A549 (cell line): ENCODE data around the gene PDCL2.
"Not testable (repeated sequence)": the region's sequence is repeated elsewhere in the genome, so short reads cannot be mapped to it uniquely, and the experiment has no call there.

Experiments
- BCL3 ChIP-seq: fragments of >200 bp; sonication (Bioruptor Twin); formaldehyde crosslinking; IDR thresholded peaks from 3 replicates; pipeline ENCODE4 v1.6.1; 2016
- BHLHE40 ChIP-seq: IDR thresholded peaks from 2 replicates; pipeline ENCODE4 v1.6.1; 2012; ENCODE audit warnings: low read depth, low read length, inconsistent platforms
- EHMT2 ChIP-seq: fragments of 200-600 bp; sonication (generic); IDR thresholded peaks from 2 replicates; pipeline ENCODE4 v1.6.1; 2016; ENCODE audit warnings: antibody characterized with exemption, low read depth, mild to moderate bottlenecking, moderate library complexity
- EP300 ChIP-seq, 2 experiments: fragments of >200 bp; sonication (Bioruptor Twin); formaldehyde crosslinking; IDR thresholded peaks; 2 replicates in 1 of 2; 3 replicates in 1 of 2; pipeline ENCODE4 v1.6.1; 2016 to 2017
- JUN ChIP-seq, 2 experiments: fragments of >200 bp; sonication (Bioruptor Twin); formaldehyde crosslinking; IDR thresholded peaks; 2 replicates in 1 of 2; 3 replicates in 1 of 2; pipeline ENCODE4 v1.6.1; 2016 to 2017
- KDM1A ChIP-seq: fragments of 200-600 bp; sonication (generic); IDR thresholded peaks from 2 replicates; pipeline ENCODE4 v1.6.1; 2016; ENCODE audit warnings: low read depth, mild to moderate bottlenecking
- KDM5A ChIP-seq: fragments of 200-600 bp; sonication (generic); IDR thresholded peaks from 2 replicates; pipeline ENCODE4 v1.6.1; 2016; ENCODE audit warnings: antibody characterized with exemption, mild to moderate bottlenecking
- MYC ChIP-seq: IDR thresholded peaks from 2 replicates; pipeline ENCODE4 v1.6.1; 2012; ENCODE audit warnings: mild to moderate bottlenecking, inconsistent platforms, low read length, improper control_type of control experiment, borderline replicate concordance
- POLR2A ChIP-seq: IDR thresholded peaks from 2 replicates; pipeline ENCODE4 v1.6.1; 2012; ENCODE audit warnings: mild to moderate bottlenecking, low read length
- RCOR1 ChIP-seq: fragments of 150-350 bp; IDR thresholded peaks from 2 replicates; pipeline ENCODE4 v1.6.1; 2014; ENCODE audit warnings: antibody characterized with exemption, low read length, low read depth
- RNF2 ChIP-seq: fragments of 200-600 bp; sonication (generic); IDR thresholded peaks from 2 replicates; pipeline ENCODE4 v1.6.1; 2016; ENCODE audit warnings: low read depth, mild to moderate bottlenecking, antibody characterized with exemption, moderate library complexity, borderline replicate concordance
- TF ChIP-seq, protein P1 (sequence below): fragments of >200 bp; sonication (Bioruptor Twin); formaldehyde crosslinking; IDR thresholded peaks from 3 replicates; pipeline ENCODE4 v1.5.1; 2016
- TF ChIP-seq, protein P2 (sequence below): IDR thresholded peaks from 2 replicates; pipeline ENCODE4 v1.6.1; 2012
- TF ChIP-seq, protein P3 (sequence below): fragments of 150-350 bp; IDR thresholded peaks from 2 replicates; pipeline ENCODE4 v1.6.1; 2014; ENCODE audit warnings: low read depth, mild to moderate bottlenecking, low read length

DNA sequence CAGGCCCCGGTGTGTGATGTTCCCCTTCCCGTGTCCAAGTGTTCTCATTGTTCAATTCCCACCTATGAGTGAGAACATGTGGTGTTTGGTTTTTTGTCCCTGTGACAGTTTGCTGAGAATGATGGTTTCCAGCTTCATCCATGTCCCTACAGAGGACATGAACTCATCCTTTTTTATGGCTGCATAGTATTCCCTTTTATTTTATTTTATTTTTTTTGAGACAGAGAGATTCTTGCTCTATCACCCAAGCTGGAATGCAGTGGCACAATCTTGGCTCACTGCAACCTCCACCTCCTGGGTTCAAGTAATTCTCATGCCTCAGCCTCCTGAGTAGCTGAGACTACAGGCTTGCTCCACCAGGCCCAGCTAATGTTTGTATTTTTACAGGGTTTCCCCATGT lies 9.3 kb downstream of the PDCL2 start:
- TF ChIP-seq, protein P1, sequence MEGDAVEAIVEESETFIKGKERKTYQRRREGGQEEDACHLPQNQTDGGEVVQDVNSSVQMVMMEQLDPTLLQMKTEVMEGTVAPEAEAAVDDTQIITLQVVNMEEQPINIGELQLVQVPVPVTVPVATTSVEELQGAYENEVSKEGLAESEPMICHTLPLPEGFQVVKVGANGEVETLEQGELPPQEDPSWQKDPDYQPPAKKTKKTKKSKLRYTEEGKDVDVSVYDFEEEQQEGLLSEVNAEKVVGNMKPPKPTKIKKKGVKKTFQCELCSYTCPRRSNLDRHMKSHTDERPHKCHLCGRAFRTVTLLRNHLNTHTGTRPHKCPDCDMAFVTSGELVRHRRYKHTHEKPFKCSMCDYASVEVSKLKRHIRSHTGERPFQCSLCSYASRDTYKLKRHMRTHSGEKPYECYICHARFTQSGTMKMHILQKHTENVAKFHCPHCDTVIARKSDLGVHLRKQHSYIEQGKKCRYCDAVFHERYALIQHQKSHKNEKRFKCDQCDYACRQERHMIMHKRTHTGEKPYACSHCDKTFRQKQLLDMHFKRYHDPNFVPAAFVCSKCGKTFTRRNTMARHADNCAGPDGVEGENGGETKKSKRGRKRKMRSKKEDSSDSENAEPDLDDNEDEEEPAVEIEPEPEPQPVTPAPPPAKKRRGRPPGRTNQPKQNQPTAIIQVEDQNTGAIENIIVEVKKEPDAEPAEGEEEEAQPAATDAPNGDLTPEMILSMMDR: not testable (repeated sequence)
- not testable (repeated sequence) for TF ChIP-seq BHLHE40; JUN (IDR thresholded peaks at IDR 0.05); POLR2A; MYC; BCL3; KDM5A; EP300 (IDR thresholded peaks at IDR 0.05); RCOR1; RNF2; EHMT2; KDM1A
- TF ChIP-seq, protein P2, sequence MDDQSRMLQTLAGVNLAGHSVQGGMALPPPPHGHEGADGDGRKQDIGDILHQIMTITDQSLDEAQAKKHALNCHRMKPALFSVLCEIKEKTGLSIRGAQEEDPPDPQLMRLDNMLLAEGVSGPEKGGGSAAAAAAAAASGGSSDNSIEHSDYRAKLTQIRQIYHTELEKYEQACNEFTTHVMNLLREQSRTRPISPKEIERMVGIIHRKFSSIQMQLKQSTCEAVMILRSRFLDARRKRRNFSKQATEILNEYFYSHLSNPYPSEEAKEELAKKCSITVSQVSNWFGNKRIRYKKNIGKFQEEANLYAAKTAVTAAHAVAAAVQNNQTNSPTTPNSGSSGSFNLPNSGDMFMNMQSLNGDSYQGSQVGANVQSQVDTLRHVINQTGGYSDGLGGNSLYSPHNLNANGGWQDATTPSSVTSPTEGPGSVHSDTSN: not testable (repeated sequence)
- TF ChIP-seq, protein P3, sequence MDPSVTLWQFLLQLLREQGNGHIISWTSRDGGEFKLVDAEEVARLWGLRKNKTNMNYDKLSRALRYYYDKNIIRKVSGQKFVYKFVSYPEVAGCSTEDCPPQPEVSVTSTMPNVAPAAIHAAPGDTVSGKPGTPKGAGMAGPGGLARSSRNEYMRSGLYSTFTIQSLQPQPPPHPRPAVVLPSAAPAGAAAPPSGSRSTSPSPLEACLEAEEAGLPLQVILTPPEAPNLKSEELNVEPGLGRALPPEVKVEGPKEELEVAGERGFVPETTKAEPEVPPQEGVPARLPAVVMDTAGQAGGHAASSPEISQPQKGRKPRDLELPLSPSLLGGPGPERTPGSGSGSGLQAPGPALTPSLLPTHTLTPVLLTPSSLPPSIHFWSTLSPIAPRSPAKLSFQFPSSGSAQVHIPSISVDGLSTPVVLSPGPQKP: not testable (repeated sequence)
